Brain microvascular endothelial cell (primary cell): Measurements from ENCODE around the gene UBXN1.

Source experiments
- DNase-seq: peaks from one replicate; pipeline ENCODE4 v3.0.0-alpha.2; 2020
- H3K27ac ChIP-seq: fragments of 250-450 bp; sonication (Bioruptor Pico); 2 replicates; pipeline ENCODE4 v1.5.1; 2020; ENCODE audit warnings: mild to moderate bottlenecking, moderate library complexity
- H3K27me3 ChIP-seq: fragments of 250-450 bp; sonication (Bioruptor Pico); replicated peaks from 2 replicates; pipeline ENCODE4 v1.5.1; 2020; ENCODE audit warnings: mild to moderate bottlenecking
- H3K36me3 ChIP-seq: fragments of 250-450 bp; sonication (Bioruptor Pico); replicated peaks from 2 replicates; pipeline ENCODE4 v1.5.1; 2020; ENCODE audit warnings: mild to moderate bottlenecking
- H3K4me3 ChIP-seq: 2 replicates; pipeline ENCODE4 v1.5.1; 2011; ENCODE audit warnings: low read depth, mild to moderate bottlenecking, control low read depth, low read length, moderate library complexity
- in situ Hi-C: cut with HindIII; loops from 2 replicates; pipeline ENCODE4 v1.10.0; 2017; ENCODE audit warnings: low sequenced_read_pairs, low pct_ligation_motif_present
- TF ChIP-seq, protein P1 (sequence below): IDR thresholded peaks from 2 replicates; pipeline ENCODE4 v1.5.1; 2011; ENCODE audit warnings: low read depth, mild to moderate bottlenecking, moderate library complexity, low read length, control low read depth, inconsistent platforms; ENCODE audit errors: missing control alignments

The UBXN1 gene

GRCh38 chr11:62716816-62717215 lies 37.9 kb upstream of the UBXN1 start:
- peaks cover 77% of the 10 kb centered on the region for H3K36me3 ChIP-seq
- no peak overlapping the region for H3K27ac ChIP-seq
- TF ChIP-seq, protein P1, sequence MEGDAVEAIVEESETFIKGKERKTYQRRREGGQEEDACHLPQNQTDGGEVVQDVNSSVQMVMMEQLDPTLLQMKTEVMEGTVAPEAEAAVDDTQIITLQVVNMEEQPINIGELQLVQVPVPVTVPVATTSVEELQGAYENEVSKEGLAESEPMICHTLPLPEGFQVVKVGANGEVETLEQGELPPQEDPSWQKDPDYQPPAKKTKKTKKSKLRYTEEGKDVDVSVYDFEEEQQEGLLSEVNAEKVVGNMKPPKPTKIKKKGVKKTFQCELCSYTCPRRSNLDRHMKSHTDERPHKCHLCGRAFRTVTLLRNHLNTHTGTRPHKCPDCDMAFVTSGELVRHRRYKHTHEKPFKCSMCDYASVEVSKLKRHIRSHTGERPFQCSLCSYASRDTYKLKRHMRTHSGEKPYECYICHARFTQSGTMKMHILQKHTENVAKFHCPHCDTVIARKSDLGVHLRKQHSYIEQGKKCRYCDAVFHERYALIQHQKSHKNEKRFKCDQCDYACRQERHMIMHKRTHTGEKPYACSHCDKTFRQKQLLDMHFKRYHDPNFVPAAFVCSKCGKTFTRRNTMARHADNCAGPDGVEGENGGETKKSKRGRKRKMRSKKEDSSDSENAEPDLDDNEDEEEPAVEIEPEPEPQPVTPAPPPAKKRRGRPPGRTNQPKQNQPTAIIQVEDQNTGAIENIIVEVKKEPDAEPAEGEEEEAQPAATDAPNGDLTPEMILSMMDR, result no peak
- no peak overlapping the region for H3K4me3 ChIP-seq
- no peak for DNase-seq
- in situ Hi-C loops, result no loop called here
- H3K27me3 ChIP-seq, result no peaks in the 10 kb centered on the region

DNA sequence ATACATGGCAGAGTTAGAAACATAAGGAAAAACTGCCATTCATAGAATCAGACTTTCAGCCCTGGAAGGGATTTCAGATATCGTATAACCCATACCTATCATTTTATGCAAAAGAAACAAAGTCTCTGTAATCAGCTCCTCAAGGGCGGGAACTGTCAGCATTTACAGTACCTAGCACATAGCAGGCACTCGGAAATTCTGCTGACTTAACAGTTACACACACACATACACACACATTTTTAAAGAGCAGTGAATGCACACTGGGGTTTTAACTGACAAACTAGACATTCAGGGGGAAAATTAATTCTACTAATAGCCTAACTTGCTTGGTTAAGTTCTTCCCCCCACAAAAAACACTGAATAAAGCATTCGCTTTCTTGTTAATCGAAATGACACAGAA lies 37.3 kb upstream of the UBXN1 start:
- DNase-seq, result no peak
- Histone ChIP-seq H3K27ac (no peak overlapping the region), H3K27me3 (no peaks in the 10 kb centered on the region), H3K4me3 (no peak overlapping the region), H3K36me3 (peaks cover 76% of the 10 kb centered on the region)
- TF ChIP-seq, protein P1, result no peak
- in situ Hi-C loops, result no loop called here

GRCh38 chr11:62715150-62716130 lies 36.6 kb upstream of the UBXN1 start:
- TF ChIP-seq, protein P1, result no peak
- no peaks in the 10 kb centered on the region for H3K27me3 ChIP-seq
- in situ Hi-C loops, result no loop called here
- H3K27ac ChIP-seq, result no peak overlapping the region
- no peak for DNase-seq
- peaks cover 79% of the 10 kb centered on the region for H3K36me3 ChIP-seq
- no peak overlapping the region for H3K4me3 ChIP-seq

- TF ChIP-seq, protein P1, result no peak
- H3K4me3 ChIP-seq, result no peak overlapping the region
- H3K36me3 ChIP-seq, result peaks cover 66% of the 10 kb centered on the region
Observed at GRCh38 chr11:62713343-62713742, 34.5 kb upstream of the UBXN1 start.

DNA sequence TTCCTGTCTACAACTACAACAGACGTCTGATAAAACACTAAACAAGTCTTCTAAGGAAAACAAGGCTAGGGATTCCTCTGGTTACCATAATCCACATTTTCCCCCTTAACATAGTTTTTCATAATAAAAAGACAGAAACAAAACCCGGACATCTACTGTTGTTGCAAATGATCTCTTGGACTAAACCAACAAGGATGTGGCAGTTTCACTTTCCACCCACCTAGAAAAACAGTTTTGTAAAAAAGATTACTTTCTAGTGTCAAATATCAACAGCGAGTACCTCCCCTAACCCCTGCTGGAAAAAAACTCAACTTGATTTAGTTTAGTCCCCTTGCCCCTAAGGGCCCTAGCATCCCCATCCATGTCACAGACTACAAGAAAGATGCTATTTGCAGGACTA lies 34.0 kb upstream of the UBXN1 start:
- in situ Hi-C loops, result no loop called here
- no peak overlapping the region for H3K4me3 ChIP-seq
- TF ChIP-seq, protein P1, result no peak
- no peak for DNase-seq
- H3K27ac ChIP-seq, result no peak overlapping the region
- no peaks in the 10 kb centered on the region for H3K27me3 ChIP-seq
- H3K36me3 ChIP-seq, result peaks cover 61% of the 10 kb centered on the region

More at GRCh38 chr11:62713343-62713742, 34.5 kb upstream of the UBXN1 start:
- Histone ChIP-seq H3K27me3 (no peaks in the 10 kb centered on the region), H3K27ac (no peak overlapping the region)
- DNase-seq, result no peak
- in situ Hi-C loops, result no loop called here
